ENCODE results near the gene KLHL12. TPM values are rescaled to one million over a fixed set of nuclear protein-coding genes. Genes with fewer than 3 reads are reported as not detected.

Gene KLHL12
- total RNA-seq, 1 experiment from 2014 or later = 52.4 TPM

- H3K9ac ChIP-seq (ENCODE audit: low read length) = no peak overlapping the region
- no peaks in the 10 kb centered on the region for H4K20me1 ChIP-seq (ENCODE audit: insufficient read depth, low read depth, low read length)
- peaks cover 21% of the 10 kb centered on the region; the same call in 1 of the 2 replicates for H3K36me3 ChIP-seq (ENCODE audit: insufficient read depth, low read length)
- H3K9me2 ChIP-seq (replicated peaks; ENCODE audit: insufficient read depth, low read length) = no peaks in the 10 kb centered on the region
- H2AFZ ChIP-seq (ENCODE audit: low read length) = no peak overlapping the region
- peaks cover 26% of the 10 kb centered on the region for H3K79me2 ChIP-seq (ENCODE audit: low read length)
- H3K27me3 ChIP-seq (ENCODE audit: low read length) = no peaks in the 10 kb centered on the region
- no peaks in the 10 kb centered on the region for H3K9me3 ChIP-seq (ENCODE audit: low read length)
- no peak overlapping the region for H3K4me3 ChIP-seq (ENCODE audit: low read length)
- H3K27ac ChIP-seq (ENCODE audit: low read length) = no peak overlapping the region
- H3K4me2 ChIP-seq (ENCODE audit: low read depth, low read length, poor library complexity, severe bottlenecking) = no peak overlapping the region
- DNase-seq = no peak
- H3K4me1 ChIP-seq (ENCODE audit: low read length) = peaks cover 19% of the 10 kb centered on the region
Observed at GRCh38 chr1:202890392-202890791, 36.6 kb downstream of the KLHL12 start.

- Histone ChIP-seq H3K9me3 (ENCODE audit: low read length) (no peaks in the 10 kb centered on the region), H3K9ac (ENCODE audit: low read length) (peak within 1 kb of the TSS; percentile 82), H3K4me3 (ENCODE audit: low read length) (peak within 1 kb of the TSS; percentile 88), H3K79me2 (ENCODE audit: low read length) (peaks cover 39% of the 10 kb centered on the region), H3K27ac (ENCODE audit: low read length) (peak within 1 kb of the TSS; percentile 81), H3K4me1 (ENCODE audit: low read length) (peaks cover 19% of the 10 kb centered on the region), H3K27me3 (ENCODE audit: low read length) (no peaks in the 10 kb centered on the region), H3K36me3 (ENCODE audit: insufficient read depth, low read length) (peaks cover 10% of the 10 kb centered on the region; the same call in 1 of the 2 replicates), H4K20me1 (ENCODE audit: insufficient read depth, low read depth, low read length) (no peaks in the 10 kb centered on the region), H3K4me2 (ENCODE audit: low read depth, low read length, poor library complexity, severe bottlenecking) (peak within 1 kb of the TSS; percentile 72), H3K9me2 (replicated peaks; ENCODE audit: insufficient read depth, low read length) (no peaks in the 10 kb centered on the region), H2AFZ (ENCODE audit: low read length) (peak within 1 kb of the TSS; percentile 97)
- DNase-seq = peak; percentile 98
Observed at GRCh38 chr1:202888531-202889360, 38.3 kb downstream of the KLHL12 start, which contains the start of gene RABIF. RABIF (minus strand) TSS chr1:202889149; CDS start chr1:202889098, 51 bp downstream.

- Histone ChIP-seq H3K9ac (ENCODE audit: low read length) (peak overlapping the region; percentile 82), H3K9me3 (ENCODE audit: low read length) (no peaks in the 10 kb centered on the region), H3K27ac (ENCODE audit: low read length) (peak overlapping the region; percentile 81), H3K4me2 (ENCODE audit: low read depth, low read length, poor library complexity, severe bottlenecking) (peak overlapping the region; percentile 72), H2AFZ (ENCODE audit: low read length) (peak overlapping the region; percentile 97), H3K27me3 (ENCODE audit: low read length) (no peaks in the 10 kb centered on the region), H3K4me1 (ENCODE audit: low read length) (peaks cover 19% of the 10 kb centered on the region), H3K36me3 (ENCODE audit: insufficient read depth, low read length) (peaks cover 6% of the 10 kb centered on the region; the same call in 1 of the 2 replicates), H3K4me3 (ENCODE audit: low read length) (peak overlapping the region; percentile 88), H3K9me2 (replicated peaks; ENCODE audit: insufficient read depth, low read length) (no peaks in the 10 kb centered on the region), H3K79me2 (ENCODE audit: low read length) (peaks cover 45% of the 10 kb centered on the region), H4K20me1 (ENCODE audit: insufficient read depth, low read depth, low read length) (no peaks in the 10 kb centered on the region)
- DNase-seq = no peak
Observed at GRCh38 chr1:202888221-202888530, 38.9 kb downstream of the KLHL12 start.

- Histone ChIP-seq H3K79me2 (ENCODE audit: low read length) (peaks cover 31% of the 10 kb centered on the region), H3K27me3 (ENCODE audit: low read length) (no peaks in the 10 kb centered on the region), H3K9me2 (replicated peaks; ENCODE audit: insufficient read depth, low read length) (no peaks in the 10 kb centered on the region), H3K4me3 (ENCODE audit: low read length) (no peak overlapping the region), H4K20me1 (ENCODE audit: insufficient read depth, low read depth, low read length) (no peaks in the 10 kb centered on the region), H3K4me2 (ENCODE audit: low read depth, low read length, poor library complexity, severe bottlenecking) (no peak overlapping the region), H3K27ac (ENCODE audit: low read length) (no peak overlapping the region), H3K36me3 (ENCODE audit: insufficient read depth, low read length) (no peaks in the 10 kb centered on the region; the same call in 1 of the 2 replicates), H3K9ac (ENCODE audit: low read length) (no peak overlapping the region), H3K4me1 (ENCODE audit: low read length) (no peaks in the 10 kb centered on the region), H3K9me3 (ENCODE audit: low read length) (no peaks in the 10 kb centered on the region), H2AFZ (ENCODE audit: low read length) (no peak overlapping the region)
- no peak for DNase-seq
Observed at GRCh38 chr1:202880961-202881460, 46.0 kb downstream of the KLHL12 start.

- H3K27me3 ChIP-seq (ENCODE audit: low read length) = no peaks in the 10 kb centered on the region
- no peak overlapping the region for H3K9ac ChIP-seq (ENCODE audit: low read length)
- peaks cover 22% of the 10 kb centered on the region for H3K79me2 ChIP-seq (ENCODE audit: low read length)
- H3K9me2 ChIP-seq (replicated peaks; ENCODE audit: insufficient read depth, low read length) = no peaks in the 10 kb centered on the region
- H3K4me1 ChIP-seq (ENCODE audit: low read length) = no peaks in the 10 kb centered on the region
- no peaks in the 10 kb centered on the region for H4K20me1 ChIP-seq (ENCODE audit: insufficient read depth, low read depth, low read length)
- DNase-seq = no peak
- H3K4me2 ChIP-seq (ENCODE audit: low read depth, low read length, poor library complexity, severe bottlenecking) = no peak overlapping the region
- H2AFZ ChIP-seq (ENCODE audit: low read length) = no peak overlapping the region
- H3K9me3 ChIP-seq (ENCODE audit: low read length) = no peaks in the 10 kb centered on the region
- no peaks in the 10 kb centered on the region; the same call in 1 of the 2 replicates for H3K36me3 ChIP-seq (ENCODE audit: insufficient read depth, low read length)
- H3K4me3 ChIP-seq (ENCODE audit: low read length) = no peak overlapping the region
- no peak overlapping the region for H3K27ac ChIP-seq (ENCODE audit: low read length)
Observed at GRCh38 chr1:202880062-202880461, 47.0 kb downstream of the KLHL12 start.

GRCh38 chr1:202879128-202879527, 47.9 kb downstream of the KLHL12 start:
- Histone ChIP-seq H2AFZ (ENCODE audit: low read length) (no peak overlapping the region), H3K4me2 (ENCODE audit: low read depth, low read length, poor library complexity, severe bottlenecking) (no peak overlapping the region), H3K4me3 (ENCODE audit: low read length) (no peak overlapping the region), H3K27ac (ENCODE audit: low read length) (no peak overlapping the region), H3K36me3 (ENCODE audit: insufficient read depth, low read length) (no peaks in the 10 kb centered on the region; the same call in 1 of the 2 replicates), H3K9me3 (ENCODE audit: low read length) (no peaks in the 10 kb centered on the region), H4K20me1 (ENCODE audit: insufficient read depth, low read depth, low read length) (no peaks in the 10 kb centered on the region), H3K4me1 (ENCODE audit: low read length) (no peaks in the 10 kb centered on the region), H3K9me2 (replicated peaks; ENCODE audit: insufficient read depth, low read length) (no peaks in the 10 kb centered on the region), H3K79me2 (ENCODE audit: low read length) (peaks cover 16% of the 10 kb centered on the region), H3K27me3 (ENCODE audit: low read length) (no peaks in the 10 kb centered on the region), H3K9ac (ENCODE audit: low read length) (no peak overlapping the region)
- DNase-seq = no peak

DNA sequence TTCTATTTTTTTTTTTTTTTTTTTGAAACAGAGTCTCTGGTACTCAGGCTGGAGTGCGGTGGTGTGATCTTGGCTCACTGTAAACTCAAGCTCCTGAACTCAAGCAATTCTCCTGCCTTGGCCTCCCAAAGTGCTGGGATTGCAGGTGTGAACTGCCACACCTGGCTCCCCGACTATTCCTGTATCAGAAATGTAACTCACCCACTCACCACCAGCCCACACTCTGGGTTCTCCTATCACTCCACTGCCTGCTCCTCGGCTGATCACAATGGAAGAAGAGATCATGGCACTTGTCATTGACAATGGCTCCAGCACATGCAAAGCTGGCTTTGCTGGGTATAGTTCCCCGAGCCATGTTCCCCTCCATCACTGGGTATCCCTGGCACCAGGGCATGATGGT, 54.0 kb downstream of the KLHL12 start:
- DNase-seq = no peak
- H3K9me3 ChIP-seq (ENCODE audit: low read length) = no peaks in the 10 kb centered on the region
- no peak overlapping the region for H3K9ac ChIP-seq (ENCODE audit: low read length)
- no peaks in the 10 kb centered on the region for H3K27me3 ChIP-seq (ENCODE audit: low read length)
- no peaks in the 10 kb centered on the region for H3K36me3 ChIP-seq (ENCODE audit: insufficient read depth, low read length)
- H3K27ac ChIP-seq (ENCODE audit: low read length) = no peak overlapping the region
- H2AFZ ChIP-seq (ENCODE audit: low read length) = no peak overlapping the region
- no peak overlapping the region for H3K4me3 ChIP-seq (ENCODE audit: low read length)
- no peaks in the 10 kb centered on the region for H3K79me2 ChIP-seq (ENCODE audit: low read length)
- no peaks in the 10 kb centered on the region for H3K9me2 ChIP-seq (replicated peaks; ENCODE audit: insufficient read depth, low read length)
- no peak overlapping the region for H3K4me2 ChIP-seq (ENCODE audit: low read depth, low read length, poor library complexity, severe bottlenecking)
- H4K20me1 ChIP-seq (ENCODE audit: insufficient read depth, low read depth, low read length) = no peaks in the 10 kb centered on the region
- no peaks in the 10 kb centered on the region for H3K4me1 ChIP-seq (ENCODE audit: low read length)

GRCh38 chr1:202871367-202871766, 55.7 kb downstream of the KLHL12 start:
- no peaks in the 10 kb centered on the region for H3K4me1 ChIP-seq (ENCODE audit: low read length)
- H4K20me1 ChIP-seq (ENCODE audit: insufficient read depth, low read depth, low read length) = no peaks in the 10 kb centered on the region
- H3K79me2 ChIP-seq (ENCODE audit: low read length) = no peaks in the 10 kb centered on the region
- H3K27me3 ChIP-seq (ENCODE audit: low read length) = no peaks in the 10 kb centered on the region
- H3K9ac ChIP-seq (ENCODE audit: low read length) = no peak overlapping the region
- no peak for DNase-seq
- no peak overlapping the region for H2AFZ ChIP-seq (ENCODE audit: low read length)
- no peak overlapping the region for H3K27ac ChIP-seq (ENCODE audit: low read length)
- H3K36me3 ChIP-seq (ENCODE audit: insufficient read depth, low read length) = no peaks in the 10 kb centered on the region
- no peaks in the 10 kb centered on the region for H3K9me3 ChIP-seq (ENCODE audit: low read length)
- H3K9me2 ChIP-seq (replicated peaks; ENCODE audit: insufficient read depth, low read length) = no peaks in the 10 kb centered on the region
- H3K4me3 ChIP-seq (ENCODE audit: low read length) = no peak overlapping the region
- no peak overlapping the region for H3K4me2 ChIP-seq (ENCODE audit: low read depth, low read length, poor library complexity, severe bottlenecking)
